Fibroblast of skin of left biceps (primary cell): Measurements from ENCODE around the gene DISC1.
A peak's percentile ranks its signal among the peaks of the same experiment; 100 is the strongest.
"Not testable (repeated sequence)": the region's sequence is repeated elsewhere in the genome, so short reads cannot be mapped to it uniquely, and the experiment has no call there.

ENCODE experiments used
- DNase-seq, 2 experiments: peaks; one replicate each; pipeline ENCODE4 v3.0.0-alpha.2; 2013; ENCODE audit warnings: low read depth in 2 of 2

DISC1 gene

DNA sequence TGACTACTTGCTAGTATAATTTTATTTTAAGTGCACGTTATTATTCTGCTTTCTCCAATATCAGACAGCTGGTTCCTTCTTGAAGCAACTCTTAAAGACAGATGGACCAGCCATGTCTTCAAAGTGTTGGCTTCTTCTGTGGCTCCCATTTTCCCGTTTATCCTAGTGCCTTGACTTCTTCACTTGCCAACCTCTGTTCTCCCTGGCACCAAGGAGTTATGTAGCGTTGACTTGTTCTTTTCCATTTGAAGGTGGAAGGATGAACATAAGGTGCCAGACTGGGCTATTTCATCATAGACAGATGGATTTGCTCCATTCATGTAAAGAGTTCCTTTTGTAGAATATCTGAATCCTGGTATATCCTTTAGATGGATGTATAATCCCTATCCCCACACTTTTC, 260.6 kb downstream of the DISC1 start:
- no peak for DNase-seq

DNA sequence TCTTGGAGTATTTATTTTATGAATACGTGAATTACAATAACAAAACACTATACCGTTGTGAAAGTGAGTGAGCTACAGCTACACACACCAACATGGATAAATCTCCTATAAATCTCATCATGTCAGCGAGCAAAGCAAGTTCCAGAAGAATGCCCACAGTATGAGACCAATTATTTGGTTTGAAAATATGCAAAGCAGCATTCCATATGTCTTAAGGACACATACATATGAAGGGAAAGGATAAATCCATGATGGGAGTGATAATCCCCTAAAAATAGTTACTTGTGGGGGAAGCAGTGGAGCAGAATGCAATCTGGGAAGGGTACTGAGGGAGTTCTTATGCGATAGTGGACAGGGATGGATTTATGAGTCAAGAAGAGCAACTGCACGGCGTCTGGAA, 261.3 kb downstream of the DISC1 start:
- peak; percentile 24 to 43 for DNase-seq

DNA sequence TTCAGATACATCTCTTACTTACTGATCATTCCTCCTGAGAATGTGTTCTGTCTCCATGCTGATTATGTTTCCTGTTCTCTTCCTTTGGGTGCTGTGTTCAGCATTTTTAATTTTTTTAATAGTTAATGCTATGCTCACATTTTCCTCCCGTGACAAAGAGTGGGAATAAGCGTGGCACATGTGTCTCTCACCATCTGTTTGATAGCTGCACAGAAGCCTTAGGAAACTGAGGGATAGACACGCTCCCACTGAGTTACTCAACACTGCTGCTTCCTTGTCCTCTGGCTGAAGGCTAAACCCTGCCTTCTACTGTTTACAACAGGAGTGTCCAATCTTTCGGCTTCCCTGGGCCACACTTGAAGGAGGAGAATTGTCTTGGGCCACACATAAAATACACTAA, 264.2 kb downstream of the DISC1 start:
- DNase-seq: no peak

DNA sequence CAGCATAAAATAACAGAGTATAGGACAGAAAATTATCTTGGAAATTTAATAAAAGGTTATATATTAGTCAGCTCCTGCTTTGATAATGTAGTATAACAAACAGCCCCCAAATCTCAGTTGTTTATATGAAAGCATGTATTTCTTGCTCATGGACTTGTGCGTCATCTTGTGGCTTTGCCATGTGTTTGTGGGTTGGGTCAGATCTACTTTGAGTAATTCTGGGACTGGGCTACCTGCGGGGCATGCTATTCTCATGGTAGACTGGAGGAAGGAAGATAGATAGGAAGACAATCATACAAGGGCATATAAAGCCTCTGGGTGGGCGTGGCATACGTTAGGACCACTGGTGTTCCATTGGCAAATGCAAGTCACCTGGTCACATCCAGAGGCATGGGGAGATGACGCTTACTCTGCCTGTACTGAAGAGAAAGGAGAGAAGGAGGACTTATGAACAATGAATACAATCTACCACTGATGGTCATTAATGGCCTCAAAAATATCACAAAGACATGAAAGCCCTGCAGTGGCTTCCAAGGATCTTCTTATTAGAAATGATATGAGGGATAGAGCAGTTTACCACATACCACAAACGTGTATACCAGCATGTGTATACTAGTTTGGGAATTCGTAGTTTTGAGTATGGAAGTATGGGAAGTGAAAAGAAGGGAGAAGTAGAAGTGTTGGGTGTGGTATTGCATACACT, 267.0 kb downstream of the DISC1 start:
- no peak for DNase-seq

DNA sequence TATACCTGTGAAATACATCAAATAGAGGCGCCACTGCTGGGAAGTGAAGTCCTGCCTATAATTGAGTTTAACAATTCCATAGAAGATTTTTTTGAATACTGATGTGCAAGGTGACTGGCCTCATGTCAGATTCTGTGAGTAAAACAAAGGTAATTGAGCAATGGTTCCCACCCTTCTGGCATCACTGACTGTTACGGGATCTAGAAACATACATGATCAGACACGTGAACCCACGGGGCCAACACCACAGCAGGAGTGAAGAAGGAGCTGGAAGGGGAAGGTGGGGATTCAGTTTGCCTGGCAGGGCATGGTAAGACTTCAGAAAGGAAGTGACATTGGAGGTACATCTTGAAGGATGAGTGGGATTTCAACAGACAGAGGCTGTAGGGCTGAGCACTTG, 270.2 kb downstream of the DISC1 start:
- DNase-seq: no peak

DNA sequence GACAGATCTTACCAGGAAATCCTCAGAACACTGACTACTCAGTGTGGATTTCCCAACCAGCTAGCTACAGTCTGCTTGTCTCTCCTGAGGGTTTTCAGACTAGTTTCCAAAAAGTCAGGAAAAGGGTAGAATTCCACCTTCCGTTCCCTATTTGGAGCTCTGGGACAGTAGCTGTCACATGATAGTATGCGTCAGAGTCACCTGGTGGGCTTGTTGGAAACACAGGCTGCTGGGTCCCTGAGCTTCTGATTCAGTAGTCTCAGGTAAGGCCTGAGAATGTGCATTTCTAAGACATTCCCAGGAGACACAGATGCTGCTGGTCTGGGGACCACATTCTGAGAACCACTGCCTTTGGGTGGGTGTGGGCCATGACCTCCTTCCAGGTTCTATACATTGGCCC, 272.5 kb downstream of the DISC1 start:
- no peak for DNase-seq

DNA sequence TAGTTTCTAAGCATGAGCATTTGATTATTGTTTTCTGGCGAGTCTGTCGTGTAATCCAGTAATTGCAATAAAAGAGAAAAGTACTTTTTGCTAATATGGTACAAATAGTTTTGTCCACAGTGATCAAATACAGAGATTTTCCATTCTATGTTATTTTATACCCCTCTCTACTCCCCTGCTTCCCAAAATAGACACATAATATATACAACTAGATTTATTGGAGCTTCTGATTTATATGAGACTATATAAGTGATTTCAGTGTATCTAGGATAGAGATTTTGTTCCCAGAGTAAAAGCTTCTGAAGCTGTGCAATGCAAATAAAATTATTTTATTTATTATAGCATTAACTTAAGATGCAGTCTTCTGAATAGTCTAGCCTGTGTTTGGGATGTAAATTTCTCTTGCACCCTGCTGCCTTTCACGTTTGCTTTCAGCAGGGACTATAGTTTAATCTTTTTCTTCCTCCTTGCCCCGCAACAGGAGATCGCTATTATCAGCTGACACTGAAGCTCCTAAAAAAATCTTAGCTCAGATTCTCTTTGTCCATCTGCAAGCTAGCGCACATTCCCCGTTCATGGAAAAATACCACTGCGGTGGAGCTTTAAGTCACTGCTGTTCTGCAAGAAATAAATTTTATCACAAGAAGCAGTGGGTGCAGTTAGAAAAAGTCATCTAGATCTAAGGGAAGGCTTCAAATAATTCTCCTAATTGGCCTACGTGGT, 273.3 kb downstream of the DISC1 start:
- DNase-seq: no peak

DNA sequence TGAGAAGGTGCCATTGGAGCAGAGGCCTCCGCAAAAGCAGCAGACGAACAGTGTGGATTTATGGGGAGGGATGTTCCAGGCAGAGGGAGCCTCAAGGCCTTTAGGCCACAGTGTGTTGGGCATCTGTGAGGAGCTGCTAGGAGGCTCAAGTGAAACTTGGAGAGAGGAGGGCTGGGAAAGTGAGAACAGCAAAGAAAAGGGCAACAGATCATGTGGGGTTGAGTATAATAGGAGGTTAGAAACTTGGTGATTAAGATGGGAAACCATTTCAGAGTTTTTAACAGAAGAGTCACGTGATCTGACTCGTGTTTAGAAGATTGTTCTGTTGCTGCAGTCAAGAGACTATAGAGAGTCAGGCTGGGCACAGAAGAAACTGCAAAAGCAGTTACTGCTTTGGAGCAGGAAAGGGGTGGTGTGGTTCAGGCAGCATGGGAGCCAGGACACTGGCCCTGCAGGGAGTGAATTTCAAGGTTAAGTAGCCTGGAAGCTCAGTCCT, 277.0 kb downstream of the DISC1 start:
- DNase-seq: no peak

DNA sequence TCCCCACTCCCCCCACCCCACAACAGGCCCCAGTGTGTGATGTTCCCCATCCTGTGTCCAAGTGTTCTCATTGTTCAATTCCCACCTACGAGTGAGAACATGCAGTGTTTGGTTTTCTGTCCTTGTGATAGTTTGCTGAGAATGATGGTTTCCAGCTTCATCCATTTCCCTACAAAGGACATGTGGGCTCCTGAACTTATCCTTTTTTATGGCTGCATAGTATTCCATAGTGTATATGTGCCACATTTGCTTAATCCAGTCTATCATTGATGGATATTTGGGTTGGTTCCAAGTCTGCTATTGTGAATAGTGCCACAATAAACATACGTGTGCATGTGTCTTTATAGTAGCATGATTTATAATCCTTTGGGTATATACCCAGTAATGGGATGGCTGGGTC, 280.7 kb downstream of the DISC1 start:
- DNase-seq: not testable (repeated sequence)

DNA sequence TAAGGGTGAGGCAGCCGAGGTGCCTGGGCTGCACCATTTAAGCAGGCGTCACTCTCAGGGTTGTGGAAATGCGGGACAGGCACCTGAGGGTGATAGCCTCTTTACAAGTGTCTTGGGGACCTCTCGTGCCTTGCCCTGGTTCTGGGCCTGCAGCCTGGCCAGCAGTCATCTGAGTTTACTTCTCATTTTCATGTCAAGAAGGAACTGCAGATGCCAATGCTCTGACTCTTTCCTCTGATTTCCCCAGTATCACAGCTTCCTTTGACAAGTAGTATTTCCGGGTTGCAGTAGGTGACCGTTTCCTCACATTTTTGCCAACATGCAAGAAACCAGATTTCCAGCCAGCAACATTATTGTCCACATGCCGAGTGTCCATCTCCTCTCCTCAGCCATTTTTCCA, 286.9 kb downstream of the DISC1 start:
- DNase-seq: no peak

DNA sequence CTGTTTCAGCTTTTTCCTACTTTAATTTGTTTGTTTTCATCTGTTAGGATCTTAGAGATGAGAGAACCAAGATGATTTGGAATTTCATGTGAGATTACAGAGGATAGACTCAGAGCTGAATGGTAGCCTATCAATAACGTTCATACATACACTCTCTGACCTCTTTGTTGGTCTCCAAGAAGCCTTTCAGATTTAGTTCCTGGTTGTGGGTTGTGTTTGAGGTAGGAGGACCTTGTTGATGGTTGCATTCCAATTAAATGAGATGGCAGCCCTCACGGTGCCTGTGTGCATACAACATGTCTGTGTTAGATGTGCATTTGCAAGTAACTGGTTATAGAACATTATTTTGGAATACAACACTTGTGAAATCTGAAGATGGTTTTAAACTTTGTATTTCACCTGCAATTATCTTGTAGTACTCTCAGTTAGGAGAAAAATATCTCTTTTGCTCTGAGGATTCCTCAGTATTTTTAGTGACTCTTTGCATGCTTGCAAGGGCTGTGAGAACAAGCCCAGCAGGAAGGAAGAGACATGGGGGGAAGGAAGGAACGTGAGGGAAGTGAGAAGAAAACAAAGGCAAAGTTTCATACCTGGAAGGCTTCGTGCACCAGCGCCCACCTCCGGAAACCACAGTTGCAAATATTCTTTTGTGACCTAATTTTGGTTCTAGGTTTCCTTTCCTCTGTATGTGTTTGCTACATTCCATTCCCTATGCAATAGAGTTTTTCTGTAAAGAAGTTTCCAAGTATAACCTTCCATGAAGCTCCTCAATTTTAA, 291.8 kb downstream of the DISC1 start:
- DNase-seq: no peak

DNA sequence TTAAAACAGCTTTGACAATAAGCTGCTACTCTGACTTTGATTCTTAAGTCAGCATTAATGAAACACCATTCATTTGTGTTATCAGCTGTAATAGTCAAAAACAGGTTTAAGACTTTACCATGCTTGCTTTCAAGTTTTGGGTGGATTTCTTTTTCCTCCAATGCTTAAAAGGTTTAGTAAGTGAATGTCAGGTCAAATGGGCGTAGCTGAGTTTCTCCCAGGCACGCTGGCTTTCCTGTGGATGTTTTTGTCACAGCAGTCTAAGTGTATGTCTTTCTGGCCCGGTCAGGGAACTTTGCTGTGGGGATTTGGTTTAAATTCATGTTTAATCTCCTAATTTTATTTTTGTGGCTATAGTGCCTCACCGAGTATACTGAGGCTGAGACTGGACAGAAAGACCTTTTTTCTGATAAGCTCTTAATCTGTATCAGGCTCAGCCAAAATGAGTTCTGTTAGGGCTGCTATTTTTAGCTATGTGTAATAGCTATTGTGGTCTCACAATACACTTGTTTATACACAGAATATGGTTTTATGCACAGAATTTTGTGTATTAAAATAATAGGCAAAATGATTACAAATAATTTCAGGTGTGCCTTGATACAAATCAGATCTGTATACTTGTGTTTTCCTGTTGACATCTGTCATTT, 292.8 kb downstream of the DISC1 start:
- DNase-seq: no peak

DNA sequence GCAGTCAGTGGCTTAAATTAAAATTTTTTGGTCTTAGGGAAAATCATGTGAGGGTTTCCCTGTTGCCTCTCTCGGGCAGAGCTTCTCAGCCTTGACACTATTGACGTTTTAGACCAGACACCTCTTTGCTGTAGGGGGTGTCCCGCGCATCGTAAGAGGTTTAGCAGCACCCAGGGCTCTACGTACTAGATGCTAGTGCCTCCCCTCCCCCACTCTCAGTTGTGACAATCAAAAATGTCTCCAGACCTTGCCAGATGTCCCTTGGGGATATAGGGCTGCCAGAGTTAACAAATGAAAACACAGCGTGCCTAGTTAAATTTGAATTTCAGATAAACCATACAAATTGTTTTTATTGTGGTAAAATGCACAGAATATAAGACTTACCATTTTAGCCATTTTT, 293.3 kb downstream of the DISC1 start:
- DNase-seq: no peak

DNA sequence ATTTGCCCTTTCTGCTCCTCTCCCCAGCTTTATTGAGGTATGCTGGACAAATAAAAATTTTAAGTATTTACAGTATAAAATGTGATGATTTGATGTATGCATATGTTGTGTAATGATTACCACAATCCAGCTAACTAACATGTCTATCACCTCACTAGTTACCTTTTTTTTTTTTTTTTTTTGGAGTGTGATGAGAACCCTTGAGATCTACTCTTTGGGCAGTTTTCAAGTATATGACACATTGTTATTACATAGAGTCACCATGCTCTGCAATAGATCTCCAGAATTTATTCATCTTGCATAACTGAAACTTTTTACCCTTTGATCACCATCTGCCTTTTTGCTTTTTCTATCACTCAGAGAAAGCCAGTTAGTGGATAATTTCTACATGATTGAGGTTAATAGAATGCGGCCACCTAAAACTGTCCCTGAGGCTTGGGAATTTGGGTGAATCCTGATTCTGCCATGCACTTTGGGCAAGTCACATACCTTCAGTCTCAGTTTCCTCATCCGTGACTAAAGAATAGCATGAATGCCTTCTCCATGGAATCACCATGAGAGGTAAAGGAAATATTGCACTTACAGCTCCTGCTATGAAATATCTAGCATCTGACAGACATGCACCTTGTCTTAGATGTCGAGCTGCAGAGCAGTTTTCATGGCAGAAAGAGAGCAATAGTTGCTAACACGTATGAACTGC, 295.2 kb downstream of the DISC1 start:
- peak; percentile 12 to 29 for DNase-seq

DNA sequence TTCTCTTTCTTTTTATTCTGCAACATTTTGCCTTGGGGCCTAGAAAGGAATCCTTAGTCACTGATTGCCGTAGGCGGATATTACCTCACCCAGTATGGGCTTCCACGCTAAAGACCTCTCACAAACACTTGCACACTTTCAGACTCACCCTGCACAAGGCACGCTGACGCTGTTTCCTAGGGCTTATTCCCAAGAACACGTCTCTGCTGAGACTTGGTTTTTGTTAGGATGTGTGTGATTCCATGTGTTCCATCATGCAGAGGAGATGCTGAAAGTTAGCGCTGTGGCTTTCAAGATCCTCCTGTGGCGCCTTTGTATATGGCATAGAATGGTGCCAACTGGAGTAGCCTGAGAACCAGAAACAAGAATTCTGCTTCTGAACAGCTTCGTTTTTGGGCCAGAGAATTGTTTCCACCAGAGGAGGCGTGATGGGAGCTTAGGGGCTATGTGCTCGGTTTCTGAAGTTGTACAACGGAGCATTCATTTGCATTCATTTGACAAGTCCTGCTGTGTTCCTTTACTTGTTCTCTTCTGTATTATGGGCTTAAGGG, 297.0 kb downstream of the DISC1 start:
- DNase-seq: no peak

DNA sequence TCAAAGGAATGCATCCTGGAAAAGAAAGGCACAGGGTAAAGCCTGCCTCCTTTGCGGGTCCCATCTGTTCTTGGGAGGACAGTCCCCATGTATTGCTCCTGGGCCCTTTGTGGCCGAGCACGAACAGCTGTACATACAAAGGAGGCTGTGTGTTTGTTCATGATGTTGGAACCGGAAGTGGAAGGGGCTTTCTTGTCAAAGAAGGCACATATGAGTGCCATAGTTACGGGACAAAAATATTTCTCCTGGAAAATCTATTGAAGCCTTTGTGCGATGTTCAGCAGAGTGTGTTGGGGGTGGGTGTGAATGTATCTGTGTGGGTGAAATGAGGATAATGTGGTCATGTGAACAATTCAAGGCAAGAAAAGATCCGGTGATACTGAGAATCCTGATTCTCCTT, 297.6 kb downstream of the DISC1 start:
- DNase-seq: no peak

DNA sequence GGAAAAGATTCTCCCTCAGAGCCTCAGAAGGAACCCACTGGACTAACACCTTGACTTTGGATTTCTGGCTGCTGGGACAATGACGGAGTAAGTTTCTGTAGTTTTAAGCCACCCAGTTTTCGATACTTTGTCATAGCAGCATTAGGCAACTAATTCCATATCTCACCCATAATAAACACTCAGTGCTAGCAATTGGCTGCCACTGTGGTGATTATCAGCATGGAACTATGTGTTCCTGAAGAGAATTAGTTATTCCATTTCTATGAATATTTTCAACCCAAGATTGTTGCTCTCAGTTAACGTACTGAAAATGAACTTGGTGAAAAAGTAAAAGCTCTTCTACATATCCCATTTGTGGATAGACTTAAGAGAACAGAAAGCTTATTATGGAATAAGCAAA, 299.3 kb downstream of the DISC1 start:
- no peak for DNase-seq

DNA sequence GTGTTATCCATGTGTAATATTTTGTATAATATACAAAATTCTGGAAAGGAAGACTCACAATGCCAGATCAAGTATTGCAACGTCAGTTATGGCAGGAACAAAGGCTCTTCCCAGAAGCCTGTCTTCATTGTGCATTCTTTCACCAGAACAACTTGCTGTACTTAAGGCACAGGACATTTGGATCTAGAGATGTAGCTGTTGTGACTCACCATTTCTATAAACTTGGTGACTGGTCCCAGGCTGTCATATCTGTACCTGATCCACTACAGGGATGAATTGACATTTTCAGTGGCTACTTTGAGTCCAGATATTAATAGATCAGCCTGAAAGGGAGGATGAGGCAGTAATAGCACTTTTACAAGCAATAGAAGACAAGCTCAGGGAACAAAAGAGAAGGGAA, 299.8 kb downstream of the DISC1 start:
- DNase-seq: no peak

DNA sequence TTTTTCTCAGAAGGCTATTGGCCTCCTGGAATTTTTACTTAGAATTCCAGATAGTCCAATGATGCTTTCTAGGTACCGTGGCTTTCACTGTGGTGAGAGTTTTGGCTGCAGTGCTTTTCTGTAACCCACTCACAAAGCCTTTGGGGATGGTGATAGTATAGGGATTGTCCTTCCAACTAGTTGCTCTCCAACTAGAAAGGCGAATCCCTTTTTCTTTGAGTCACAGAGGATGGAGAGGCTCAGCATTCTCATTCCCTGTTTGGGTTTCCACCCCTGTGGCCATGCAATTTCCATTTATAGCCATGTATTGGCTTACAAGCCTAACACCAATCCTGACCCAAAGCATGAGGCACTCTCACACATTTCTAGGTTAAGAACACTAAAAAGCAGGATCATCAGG, 300.3 kb downstream of the DISC1 start:
- no peak for DNase-seq

DNA sequence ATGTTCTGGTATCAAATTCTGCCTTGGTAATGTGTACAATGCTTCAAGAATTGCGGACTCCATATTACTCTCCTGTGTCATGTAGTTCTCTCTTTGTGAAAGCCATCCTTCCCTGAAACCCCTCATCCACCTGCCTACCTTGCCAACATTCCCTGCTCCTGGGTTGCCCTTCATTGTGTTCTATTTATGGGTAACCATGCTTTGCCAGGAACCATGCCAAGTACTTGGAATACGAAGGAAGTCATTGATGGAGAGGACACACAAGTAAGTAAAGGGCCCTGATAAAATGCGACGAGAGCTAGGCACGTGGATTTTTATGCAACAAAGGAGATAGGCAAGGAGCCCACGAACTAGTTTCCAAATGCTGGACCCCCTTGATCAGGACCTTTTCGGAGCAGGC, 300.8 kb downstream of the DISC1 start:
- no peak for DNase-seq

DNA sequence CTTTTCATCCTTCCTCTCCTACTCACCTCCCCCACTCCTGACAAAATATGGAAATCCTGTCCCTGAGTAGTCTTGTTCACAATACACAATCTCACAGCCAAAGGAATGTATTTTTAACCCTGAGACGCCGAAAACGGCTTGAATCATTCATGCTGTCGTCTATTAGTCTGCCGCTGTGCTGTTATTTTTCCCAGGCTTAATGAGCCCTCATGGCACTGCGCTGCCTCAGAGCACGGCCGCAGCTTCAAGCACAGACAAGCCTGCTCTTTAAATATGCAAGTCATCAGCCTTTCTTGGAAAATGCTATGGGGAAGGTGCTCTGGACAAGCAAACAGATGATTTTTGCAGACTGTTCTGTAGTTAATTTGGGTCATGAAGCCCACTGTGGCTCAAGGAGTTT, 302.7 kb downstream of the DISC1 start:
- peak; percentile 36 to 40 for DNase-seq
